H9 (cell line): ENCODE results near the gene NPC1. TPM values are rescaled to one million over a fixed set of nuclear protein-coding genes. Genes with fewer than 3 reads are reported as not detected.

ENCODE experiments used
- DNase-seq: peaks from one replicate; pipeline ENCODE4 v3.0.0-alpha.2; 2017
- H2AFZ ChIP-seq: one replicate; pipeline ENCODE4 v1.6.1; 2013; ENCODE audit warnings: mild to moderate bottlenecking, low read length, control low read depth, moderate library complexity
- H2AK5ac ChIP-seq: 2 replicates; pipeline ENCODE4 v1.6.1; 2013; ENCODE audit warnings: low read length, control low read depth, mixed read lengths; ENCODE audit not compliant: insufficient read length
- H2BK120ac ChIP-seq: one replicate; pipeline ENCODE4 v1.6.1; 2013; ENCODE audit warnings: low read depth, mild to moderate bottlenecking, low read length, control low read depth, inconsistent platforms; ENCODE audit not compliant: poor library complexity, severe bottlenecking
- H2BK12ac ChIP-seq: 2 replicates; pipeline ENCODE4 v1.6.1; 2013; ENCODE audit warnings: low read length, control low read depth, mixed read lengths, low read depth; ENCODE audit not compliant: insufficient read length
- H2BK15ac ChIP-seq: 2 replicates; pipeline ENCODE4 v1.6.1; 2013; ENCODE audit warnings: low read depth, low read length, control low read depth
- H2BK20ac ChIP-seq: one replicate; pipeline ENCODE4 v1.6.1; 2013; ENCODE audit warnings: low read depth, mild to moderate bottlenecking, low read length, control low read depth, inconsistent platforms; ENCODE audit not compliant: poor library complexity, severe bottlenecking
- H2BK5ac ChIP-seq: 2 replicates; pipeline ENCODE4 v1.6.1; 2013; ENCODE audit warnings: low read length, control low read depth, mixed read lengths; ENCODE audit not compliant: insufficient read length
- H3K14ac ChIP-seq: 2 replicates; pipeline ENCODE4 v1.6.1; 2013; ENCODE audit warnings: low read length, control low read depth; ENCODE audit not compliant: insufficient read depth
- H3K18ac ChIP-seq: 2 replicates; pipeline ENCODE4 v1.6.1; 2013; ENCODE audit warnings: low read depth, mild to moderate bottlenecking, mixed read lengths, low read length, control low read depth; ENCODE audit not compliant: insufficient read length
- H3K23ac ChIP-seq: 2 replicates; pipeline ENCODE4 v1.6.1; 2013; ENCODE audit warnings: low read length, control low read depth, mixed read lengths, low read depth; ENCODE audit not compliant: insufficient read length
- H3K23me2 ChIP-seq: 2 replicates; pipeline ENCODE4 v1.6.1; 2013; ENCODE audit warnings: low read depth, mild to moderate bottlenecking, mixed read lengths, low read length, control low read depth; ENCODE audit not compliant: insufficient read length, poor library complexity, severe bottlenecking
- H3K27ac ChIP-seq: 2 replicates; pipeline ENCODE4 v1.5.1; 2013; ENCODE audit warnings: low read length, control low read depth, mixed read lengths, low read depth; ENCODE audit not compliant: insufficient read length
- H3K27me3 ChIP-seq: 2 replicates; pipeline ENCODE4 v1.6.1; 2013; ENCODE audit warnings: low read length, control low read depth, inconsistent platforms; ENCODE audit not compliant: insufficient read depth
- H3K4ac ChIP-seq: 2 replicates; pipeline ENCODE4 v1.6.1; 2013; ENCODE audit warnings: low read depth, mild to moderate bottlenecking, control low read depth, inconsistent platforms, low read length, moderate library complexity
- H3K4me1 ChIP-seq: 2 replicates; pipeline ENCODE4 v1.6.1; 2013; ENCODE audit warnings: low read length, control low read depth, inconsistent platforms; ENCODE audit not compliant: insufficient read depth
- H3K4me2 ChIP-seq: 2 replicates; pipeline ENCODE4 v1.6.1; 2013; ENCODE audit warnings: low read length, control low read depth, mixed read lengths; ENCODE audit not compliant: insufficient read length, insufficient read depth
- H3K56ac ChIP-seq: 2 replicates; pipeline ENCODE4 v1.6.1; 2013; ENCODE audit warnings: low read depth, mild to moderate bottlenecking, mixed read lengths, low read length, control low read depth; ENCODE audit not compliant: insufficient read length
- H3K79me1 ChIP-seq: 2 replicates; pipeline ENCODE4 v1.6.1; 2013; ENCODE audit warnings: low read depth, mild to moderate bottlenecking, moderate library complexity, low read length, control low read depth, inconsistent platforms; ENCODE audit not compliant: insufficient read depth, poor library complexity, severe bottlenecking
- H3K79me2 ChIP-seq: 2 replicates; pipeline ENCODE4 v1.6.1; 2013; ENCODE audit warnings: low read length, control low read depth, inconsistent platforms; ENCODE audit not compliant: insufficient read depth
- H3K9ac ChIP-seq: 2 replicates; pipeline ENCODE4 v1.6.1; 2013; ENCODE audit warnings: low read length, control low read depth, mixed read lengths; ENCODE audit not compliant: insufficient read length; ENCODE audit errors: extremely low read depth
- H3K9me3 ChIP-seq: one replicate; pipeline ENCODE4 v1.6.1; 2013; ENCODE audit warnings: low read depth, low read length, inconsistent platforms; ENCODE audit not compliant: control insufficient read depth
- H3T11ph ChIP-seq: one replicate; pipeline ENCODE4 v1.6.1; 2013; ENCODE audit warnings: mild to moderate bottlenecking, low read length, control low read depth, inconsistent platforms
- H4K20me1 ChIP-seq: one replicate; pipeline ENCODE4 v1.6.1; 2013; ENCODE audit not compliant: control insufficient read depth, insufficient read length, insufficient read depth
- H4K5ac ChIP-seq: 2 replicates; pipeline ENCODE4 v1.6.1; 2013; ENCODE audit warnings: low read depth, mild to moderate bottlenecking, mixed read lengths, low read length, control low read depth; ENCODE audit not compliant: insufficient read length
- H4K8ac ChIP-seq: replicated peaks from 2 replicates; pipeline ENCODE4 v1.6.1; 2013; ENCODE audit warnings: low read length, control low read depth, mixed read lengths, low read depth; ENCODE audit not compliant: insufficient read length
- H4K91ac ChIP-seq: 2 replicates; pipeline ENCODE4 v1.6.1; 2013; ENCODE audit warnings: low read depth, mild to moderate bottlenecking, moderate library complexity, mixed read lengths, low read length, control low read depth; ENCODE audit not compliant: insufficient read length
- H3K27ac Mint-ChIP-seq, 3 experiments: 2 replicates in 2 of 3; 3 replicates in 1 of 3; pipeline ENCODE4 v1.8.0; 2020 to 2021; ENCODE audit warnings: mixed read lengths in 3 of 3, mild to moderate bottlenecking in 1 of 3, moderate library complexity in 1 of 3
- H3K27me3 Mint-ChIP-seq: 2 replicates; pipeline ENCODE4 v1.8.0; 2021; ENCODE audit warnings: low read depth, mild to moderate bottlenecking, moderate library complexity, mixed read lengths
- H3K36me3 Mint-ChIP-seq, 3 experiments: 2 replicates in 2 of 3; 3 replicates in 1 of 3; pipeline ENCODE4 v1.8.0; 2020 to 2021; ENCODE audit warnings: low read depth in 3 of 3, mixed read lengths in 3 of 3; ENCODE audit not compliant: insufficient read depth in 1 of 3
- H3K4me1 Mint-ChIP-seq, 2 experiments: 2 replicates each; pipeline ENCODE4 v1.8.0; 2020; ENCODE audit warnings: mixed read lengths in 2 of 2
- H3K4me3 Mint-ChIP-seq, 2 experiments: 2 replicates in 1 of 2; 3 replicates in 1 of 2; pipeline ENCODE4 v1.8.0; 2020 to 2021; ENCODE audit warnings: mild to moderate bottlenecking in 2 of 2, mixed read lengths in 2 of 2, moderate library complexity in 1 of 2
- H3K9me3 Mint-ChIP-seq, 2 experiments: 2 replicates in 1 of 2; 3 replicates in 1 of 2; pipeline ENCODE4 v1.8.0; 2020; ENCODE audit warnings: mild to moderate bottlenecking in 2 of 2, mixed read lengths in 2 of 2, moderate library complexity in 1 of 2
- WGBS: extraction: QIAGEN DNeasy Blood & Tissue Kit; methylation state at CpG from one replicate; pipeline ENCODE4 v1.1.7; 2013; ENCODE audit warnings: missing lambda C conversion rate, low lambda C conversion rate, mixed read lengths; ENCODE audit not compliant: insufficient read length; ENCODE audit errors: extremely low coverage; 5-methylcytosine and 5-hydroxymethylcytosine counted together
- total RNA-seq: library from RNA; stranded (reverse); gene quantifications from 2 replicates; pipeline ENCODE4 v1.2.1, GENCODE V29; 2021
- TF ChIP-seq, protein P1 (sequence below): fragments of 200-600 bp; sonication (generic); conservative IDR thresholded peaks from 3 replicates; pipeline ENCODE4 v1.8.0; 2021; ENCODE audit warnings: antibody characterized with exemption, mild to moderate bottlenecking

Gene NPC1
- total RNA-seq, 1 experiment from 2014 or later: 24.2 TPM

DNA sequence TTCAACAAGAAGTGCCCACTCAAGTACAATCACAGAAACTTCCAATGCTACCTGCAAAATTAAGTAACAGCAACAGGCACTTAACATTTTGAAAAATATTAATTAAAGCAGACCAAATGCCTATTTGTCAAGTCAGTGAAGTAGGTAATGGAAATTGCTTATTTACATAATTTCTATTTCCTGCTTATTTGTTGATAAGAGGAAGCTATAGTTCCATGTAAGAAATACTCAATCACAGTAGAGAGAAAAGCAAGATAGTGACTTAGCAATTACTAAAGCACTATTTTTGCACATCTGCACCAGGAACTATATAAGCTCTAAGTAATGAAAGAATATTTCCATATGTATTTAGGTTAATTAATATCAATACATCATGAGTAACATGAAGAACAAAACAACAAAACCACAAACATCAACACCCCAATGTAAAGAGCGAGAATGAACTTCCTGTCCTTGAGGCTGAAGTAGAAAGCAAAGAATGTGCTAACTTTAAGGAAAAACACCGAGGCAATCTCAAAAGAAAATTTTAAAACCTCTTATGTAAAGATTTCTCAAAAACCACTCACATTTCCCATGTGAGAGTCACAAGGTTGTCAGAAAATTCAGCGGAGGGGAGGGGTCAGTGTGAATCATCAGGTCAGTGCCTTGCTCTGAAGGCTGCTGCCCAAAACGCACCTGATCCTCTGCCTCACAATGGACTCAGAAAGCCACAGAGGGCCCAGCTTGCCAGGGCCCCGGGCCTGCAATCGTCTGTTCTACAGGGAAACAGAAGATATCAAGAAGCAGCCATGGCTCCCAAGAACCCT lies 12.5 kb downstream of the NPC1 start:
- Histone ChIP-seq H3K4ac (no peak overlapping the region), H2BK12ac (no peak overlapping the region), H2BK15ac (no peak overlapping the region), H3K9ac (no peak overlapping the region), H2BK20ac (no peak overlapping the region), H2BK120ac (no peak overlapping the region), H3K23me2 (no peaks in the 10 kb centered on the region), H4K91ac (no peak overlapping the region), H2BK5ac (no peak overlapping the region), H3K4me2 (no peak overlapping the region), H3K4me1 (peaks cover 2% of the 10 kb centered on the region; the same call in 1 of the 2 replicates), H4K20me1 (no peaks in the 10 kb centered on the region), H3K9me3 (no peaks in the 10 kb centered on the region), H4K8ac (no peak overlapping the region), H3K79me2 (peaks cover 2% of the 10 kb centered on the region; the same call in 1 of the 2 replicates), H3K27ac (no peak overlapping the region), H3K18ac (no peak overlapping the region), H3K56ac (no peak overlapping the region), H3K79me1 (peaks cover 2% of the 10 kb centered on the region), H3K27me3 (no peaks in the 10 kb centered on the region), H3T11ph (no peak overlapping the region), H3K23ac (no peak overlapping the region), H3K14ac (no peak overlapping the region), H2AFZ (no peak overlapping the region), H4K5ac (no peak overlapping the region), H2AK5ac (no peak overlapping the region)
- Mint-ChIP-seq H3K27ac (peak overlapping the region in 1 of 3 experiments; percentile 76; a peak in 1 of 7 replicates), H3K9me3 (peaks cover 0 to 2% of the 10 kb centered on the region in 2 experiments; a peak in 2 of 5 replicates), H3K27me3 (no peaks in the 10 kb centered on the region), H3K4me1 (peaks cover 10 to 16% of the 10 kb centered on the region in 2 experiments; a peak in 3 of 4 replicates), H3K4me3 (no peak overlapping the region), H3K36me3 (peaks cover 15 to 36% (median 31%) of the 10 kb centered on the region in 3 experiments)
- DNase-seq: no peak
- TF ChIP-seq, protein P1, sequence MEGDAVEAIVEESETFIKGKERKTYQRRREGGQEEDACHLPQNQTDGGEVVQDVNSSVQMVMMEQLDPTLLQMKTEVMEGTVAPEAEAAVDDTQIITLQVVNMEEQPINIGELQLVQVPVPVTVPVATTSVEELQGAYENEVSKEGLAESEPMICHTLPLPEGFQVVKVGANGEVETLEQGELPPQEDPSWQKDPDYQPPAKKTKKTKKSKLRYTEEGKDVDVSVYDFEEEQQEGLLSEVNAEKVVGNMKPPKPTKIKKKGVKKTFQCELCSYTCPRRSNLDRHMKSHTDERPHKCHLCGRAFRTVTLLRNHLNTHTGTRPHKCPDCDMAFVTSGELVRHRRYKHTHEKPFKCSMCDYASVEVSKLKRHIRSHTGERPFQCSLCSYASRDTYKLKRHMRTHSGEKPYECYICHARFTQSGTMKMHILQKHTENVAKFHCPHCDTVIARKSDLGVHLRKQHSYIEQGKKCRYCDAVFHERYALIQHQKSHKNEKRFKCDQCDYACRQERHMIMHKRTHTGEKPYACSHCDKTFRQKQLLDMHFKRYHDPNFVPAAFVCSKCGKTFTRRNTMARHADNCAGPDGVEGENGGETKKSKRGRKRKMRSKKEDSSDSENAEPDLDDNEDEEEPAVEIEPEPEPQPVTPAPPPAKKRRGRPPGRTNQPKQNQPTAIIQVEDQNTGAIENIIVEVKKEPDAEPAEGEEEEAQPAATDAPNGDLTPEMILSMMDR: no peak
- WGBS: no CpG with 5 or more reads among the region's 6 CpGs
